Measurements from ENCODE around the gene KIF12. TPM values are rescaled to one million over a fixed set of nuclear protein-coding genes. Genes with fewer than 3 reads are reported as not detected.

KIF12 gene
- total and polyA plus RNA-seq, 2 experiments from 2014 or later = 4.2 to 4.3 TPM

DNA sequence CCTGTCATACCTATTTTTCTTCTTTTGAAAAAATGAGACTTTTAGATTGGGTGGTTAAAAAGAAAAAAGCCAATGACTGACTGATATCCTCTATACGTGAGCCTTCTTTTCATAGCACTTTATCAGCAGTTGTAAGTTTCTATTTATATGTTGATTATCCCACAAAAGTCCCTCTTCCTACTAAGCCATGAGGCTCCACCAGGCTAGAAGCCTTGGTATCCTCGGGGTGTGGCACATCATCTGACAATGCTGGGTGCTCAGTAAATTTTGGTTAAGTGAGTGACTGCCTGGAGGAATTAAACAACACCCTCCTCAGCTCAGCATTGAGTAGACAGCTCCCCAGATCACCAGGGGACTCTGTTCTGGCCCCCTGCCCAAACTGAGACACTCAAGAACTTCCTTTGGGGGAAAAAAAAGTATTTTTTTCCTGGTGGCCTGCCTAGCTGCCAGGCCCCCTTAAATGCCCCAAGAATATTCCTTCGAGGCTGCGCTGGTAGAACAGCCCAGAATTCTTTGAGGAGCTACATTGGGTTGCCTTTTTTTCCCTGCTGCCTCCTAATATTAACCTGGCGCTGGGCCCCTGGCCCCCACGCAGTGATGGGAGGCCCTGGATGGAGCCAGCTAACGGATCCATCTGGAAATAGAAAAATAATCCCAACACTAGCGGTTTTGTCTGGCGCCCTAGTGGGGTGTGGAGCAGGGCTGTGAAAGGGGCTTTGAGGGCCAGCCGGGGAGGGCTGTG lies 32.9 kb upstream of the KIF12 start (continued):
- TF ChIP-seq, protein P1, sequence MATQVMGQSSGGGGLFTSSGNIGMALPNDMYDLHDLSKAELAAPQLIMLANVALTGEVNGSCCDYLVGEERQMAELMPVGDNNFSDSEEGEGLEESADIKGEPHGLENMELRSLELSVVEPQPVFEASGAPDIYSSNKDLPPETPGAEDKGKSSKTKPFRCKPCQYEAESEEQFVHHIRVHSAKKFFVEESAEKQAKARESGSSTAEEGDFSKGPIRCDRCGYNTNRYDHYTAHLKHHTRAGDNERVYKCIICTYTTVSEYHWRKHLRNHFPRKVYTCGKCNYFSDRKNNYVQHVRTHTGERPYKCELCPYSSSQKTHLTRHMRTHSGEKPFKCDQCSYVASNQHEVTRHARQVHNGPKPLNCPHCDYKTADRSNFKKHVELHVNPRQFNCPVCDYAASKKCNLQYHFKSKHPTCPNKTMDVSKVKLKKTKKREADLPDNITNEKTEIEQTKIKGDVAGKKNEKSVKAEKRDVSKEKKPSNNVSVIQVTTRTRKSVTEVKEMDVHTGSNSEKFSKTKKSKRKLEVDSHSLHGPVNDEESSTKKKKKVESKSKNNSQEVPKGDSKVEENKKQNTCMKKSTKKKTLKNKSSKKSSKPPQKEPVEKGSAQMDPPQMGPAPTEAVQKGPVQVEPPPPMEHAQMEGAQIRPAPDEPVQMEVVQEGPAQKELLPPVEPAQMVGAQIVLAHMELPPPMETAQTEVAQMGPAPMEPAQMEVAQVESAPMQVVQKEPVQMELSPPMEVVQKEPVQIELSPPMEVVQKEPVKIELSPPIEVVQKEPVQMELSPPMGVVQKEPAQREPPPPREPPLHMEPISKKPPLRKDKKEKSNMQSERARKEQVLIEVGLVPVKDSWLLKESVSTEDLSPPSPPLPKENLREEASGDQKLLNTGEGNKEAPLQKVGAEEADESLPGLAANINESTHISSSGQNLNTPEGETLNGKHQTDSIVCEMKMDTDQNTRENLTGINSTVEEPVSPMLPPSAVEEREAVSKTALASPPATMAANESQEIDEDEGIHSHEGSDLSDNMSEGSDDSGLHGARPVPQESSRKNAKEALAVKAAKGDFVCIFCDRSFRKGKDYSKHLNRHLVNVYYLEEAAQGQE (IDR thresholded peaks at IDR 0.05; ENCODE audit: unreplicated experiment) = no peak
- TF ChIP-seq EZH2phosphoT487 (IDR thresholded peaks at IDR 0.05; ENCODE audit: unreplicated experiment) = no peak

DNA sequence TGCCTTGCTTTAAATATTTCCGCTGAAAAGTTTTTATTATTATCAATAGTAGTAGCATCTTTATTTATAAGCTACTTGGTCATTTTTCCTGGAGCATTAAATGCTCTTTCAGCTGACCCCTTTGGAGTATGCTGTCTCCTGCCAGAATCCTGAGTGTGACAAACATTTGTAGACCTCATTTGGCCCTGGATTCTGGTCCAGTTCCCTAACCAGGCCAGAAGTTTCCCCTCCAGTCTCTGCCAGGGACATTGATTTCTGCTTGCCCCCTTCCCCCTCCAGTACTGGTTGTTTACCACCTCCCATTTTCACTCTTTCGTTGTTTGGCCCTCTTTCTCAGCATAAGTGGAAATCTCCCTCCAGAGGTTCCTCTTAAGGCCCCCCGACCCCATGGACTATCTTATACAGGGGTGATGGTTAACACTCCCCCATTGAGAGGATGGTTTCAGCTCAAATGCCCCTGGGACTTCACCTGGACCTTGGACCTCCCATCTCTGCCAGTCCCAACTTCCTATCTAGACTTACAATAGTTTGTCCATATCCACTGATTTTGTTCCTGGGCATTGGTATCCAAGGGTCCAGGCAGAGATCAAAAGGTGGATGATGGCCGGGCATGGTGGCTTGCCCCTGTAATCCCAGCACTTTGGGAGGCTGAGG lies 31.7 kb upstream of the KIF12 start:
- Mint-ChIP-seq H3K27ac (no peak overlapping the region), H3K36me3 (ENCODE audit: low read depth) (no peaks in the 10 kb centered on the region; the same call in 2 of the 3 replicates)
- no peak for ATAC-seq
- TF ChIP-seq POLR2AphosphoS5 (IDR thresholded peaks at IDR 0.05; ENCODE audit: low read depth) (no peak), CREB1 (CRISPR knock-in tag; IDR thresholded peaks at IDR 0.05; ENCODE audit: low read depth) (no peak), NANOG (IDR thresholded peaks at IDR 0.05; ENCODE audit: borderline replicate concordance) (no peak), STAT1 (IDR thresholded peaks at IDR 0.05; ENCODE audit: unreplicated experiment) (no peak), ZNF331 (CRISPR knock-in tag; IDR thresholded peaks at IDR 0.05; ENCODE audit: low read depth) (no peak), JUNB (IDR thresholded peaks at IDR 0.05; ENCODE audit: unreplicated experiment) (no peak), ZNF114 (CRISPR knock-in tag; IDR thresholded peaks at IDR 0.05) (no peak), EZH2 (IDR thresholded peaks at IDR 0.05; ENCODE audit: low read depth, unreplicated experiment) (no peak), EZH2phosphoT487 (IDR thresholded peaks at IDR 0.05; ENCODE audit: unreplicated experiment) (no peak)
- TF ChIP-seq, protein P1 (IDR thresholded peaks at IDR 0.05; ENCODE audit: unreplicated experiment) = no peak
- TF ChIP-seq, protein P2, sequence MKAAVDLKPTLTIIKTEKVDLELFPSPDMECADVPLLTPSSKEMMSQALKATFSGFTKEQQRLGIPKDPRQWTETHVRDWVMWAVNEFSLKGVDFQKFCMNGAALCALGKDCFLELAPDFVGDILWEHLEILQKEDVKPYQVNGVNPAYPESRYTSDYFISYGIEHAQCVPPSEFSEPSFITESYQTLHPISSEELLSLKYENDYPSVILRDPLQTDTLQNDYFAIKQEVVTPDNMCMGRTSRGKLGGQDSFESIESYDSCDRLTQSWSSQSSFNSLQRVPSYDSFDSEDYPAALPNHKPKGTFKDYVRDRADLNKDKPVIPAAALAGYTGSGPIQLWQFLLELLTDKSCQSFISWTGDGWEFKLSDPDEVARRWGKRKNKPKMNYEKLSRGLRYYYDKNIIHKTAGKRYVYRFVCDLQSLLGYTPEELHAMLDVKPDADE (IDR thresholded peaks at IDR 0.05) = no peak
- TF ChIP-seq, protein P3, sequence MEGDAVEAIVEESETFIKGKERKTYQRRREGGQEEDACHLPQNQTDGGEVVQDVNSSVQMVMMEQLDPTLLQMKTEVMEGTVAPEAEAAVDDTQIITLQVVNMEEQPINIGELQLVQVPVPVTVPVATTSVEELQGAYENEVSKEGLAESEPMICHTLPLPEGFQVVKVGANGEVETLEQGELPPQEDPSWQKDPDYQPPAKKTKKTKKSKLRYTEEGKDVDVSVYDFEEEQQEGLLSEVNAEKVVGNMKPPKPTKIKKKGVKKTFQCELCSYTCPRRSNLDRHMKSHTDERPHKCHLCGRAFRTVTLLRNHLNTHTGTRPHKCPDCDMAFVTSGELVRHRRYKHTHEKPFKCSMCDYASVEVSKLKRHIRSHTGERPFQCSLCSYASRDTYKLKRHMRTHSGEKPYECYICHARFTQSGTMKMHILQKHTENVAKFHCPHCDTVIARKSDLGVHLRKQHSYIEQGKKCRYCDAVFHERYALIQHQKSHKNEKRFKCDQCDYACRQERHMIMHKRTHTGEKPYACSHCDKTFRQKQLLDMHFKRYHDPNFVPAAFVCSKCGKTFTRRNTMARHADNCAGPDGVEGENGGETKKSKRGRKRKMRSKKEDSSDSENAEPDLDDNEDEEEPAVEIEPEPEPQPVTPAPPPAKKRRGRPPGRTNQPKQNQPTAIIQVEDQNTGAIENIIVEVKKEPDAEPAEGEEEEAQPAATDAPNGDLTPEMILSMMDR (conservative IDR thresholded peaks at IDR 0.05; ENCODE audit: low read depth in 2 of 2) = no peak

More for the DNA sequence above, 31.7 kb upstream of the KIF12 start:
- H3K4me1 Mint-ChIP-seq = peaks cover 10% of the 10 kb centered on the region
- no peak overlapping the region for H3K4me3 Mint-ChIP-seq
- peaks cover 3% of the 10 kb centered on the region for H3K27me3 Mint-ChIP-seq (ENCODE audit: insufficient read depth, low read depth, poor library complexity)
- H2AFZ ChIP-seq = no peak overlapping the region
- no peak for DNase-seq (ENCODE audit: low spot score)
- H3K27ac ChIP-seq (ENCODE audit: low read depth) = no peak overlapping the region
- H4K20me1 ChIP-seq (replicated peaks; ENCODE audit: insufficient read depth) = no peaks in the 10 kb centered on the region
- no peaks in the 10 kb centered on the region for H3K36me3 ChIP-seq (ENCODE audit: insufficient read depth)
- H3K79me2 ChIP-seq (replicated peaks; ENCODE audit: insufficient read depth) = no peaks in the 10 kb centered on the region
- H3K4me2 ChIP-seq = no peak overlapping the region
- no peaks in the 10 kb centered on the region for H3K27me3 ChIP-seq (ENCODE audit: insufficient read depth)
- peaks cover 12% of the 10 kb centered on the region for H3K4me1 ChIP-seq (ENCODE audit: insufficient read depth)
- no peaks in the 10 kb centered on the region for H3F3A ChIP-seq (replicated peaks; ENCODE audit: low read depth)
- H3K4me3 ChIP-seq = no peak overlapping the region
- no peaks in the 10 kb centered on the region for H3K9me2 ChIP-seq (ENCODE audit: insufficient read depth)
- H3K9me3 Mint-ChIP-seq = no peaks in the 10 kb centered on the region; the same call in 2 of the 3 replicates
